Astrocyte (in vitro differentiated cells and primary cell): ENCODE data around the gene TIAM2. TPM values are rescaled to one million over a fixed set of nuclear protein-coding genes. Genes with fewer than 3 reads are reported as not detected.
"Not testable (repeated sequence)": the region's sequence is repeated elsewhere in the genome, so short reads cannot be mapped to it uniquely, and the experiment has no call there.

Source experiments
- DNase-seq: peaks from one replicate; pipeline ENCODE4 v3.0.0-alpha.2; 2010; ENCODE audit warnings: low read depth
- FAIRE-seq: peaks from 2 replicates; lab custom pipeline; 2011; peaks lifted over from hg19 to GRCh38; lab: Jason Lieb, UNC
- H2AFZ ChIP-seq: 2 replicates; pipeline ENCODE4 v1.6.0; 2012; ENCODE audit warnings: low read depth, low read length, inconsistent platforms
- H3K27ac ChIP-seq: 2 replicates; pipeline ENCODE4 v1.5.1; 2011; ENCODE audit warnings: low read depth, low read length, inconsistent platforms
- H3K27me3 ChIP-seq: 2 replicates; pipeline ENCODE4 v1.6.0; 2011; ENCODE audit warnings: low read length, inconsistent platforms; ENCODE audit not compliant: insufficient read depth
- H3K36me3 ChIP-seq: 2 replicates; pipeline ENCODE4 v1.5.1; 2011; ENCODE audit warnings: low read length, inconsistent platforms; ENCODE audit not compliant: insufficient read depth
- H3K4me1 ChIP-seq: 2 replicates; pipeline ENCODE4 v1.5.1; 2011; ENCODE audit warnings: low read length, inconsistent platforms; ENCODE audit not compliant: insufficient read depth
- H3K4me2 ChIP-seq: 2 replicates; pipeline ENCODE4 v1.6.0; 2012; ENCODE audit warnings: low read length, inconsistent platforms
- H3K4me3 ChIP-seq: 2 replicates; pipeline ENCODE4 v1.5.1; 2011; ENCODE audit warnings: low read depth, mild to moderate bottlenecking, low read length, inconsistent platforms; ENCODE audit not compliant: insufficient read depth
- H3K79me2 ChIP-seq: 2 replicates; pipeline ENCODE4 v1.6.0; 2012; ENCODE audit warnings: mild to moderate bottlenecking, low read length, inconsistent platforms; ENCODE audit not compliant: insufficient read depth
- H3K9ac ChIP-seq: 2 replicates; pipeline ENCODE4 v1.6.0; 2012; ENCODE audit warnings: mild to moderate bottlenecking, low read length, inconsistent platforms
- H3K9me3 ChIP-seq: 2 replicates; pipeline ENCODE4 v1.5.1; 2012; ENCODE audit warnings: low read depth, mild to moderate bottlenecking, low read length, inconsistent platforms; ENCODE audit not compliant: insufficient read depth
- H4K20me1 ChIP-seq: 2 replicates; pipeline ENCODE4 v1.6.0; 2012; ENCODE audit warnings: low read length, inconsistent platforms; ENCODE audit not compliant: insufficient read depth
- H3K27ac Mint-ChIP-seq: one replicate; pipeline ENCODE4 v1.8.0; 2021; ENCODE audit warnings: mild to moderate bottlenecking, mixed read lengths; ENCODE audit not compliant: unreplicated experiment
- H3K27me3 Mint-ChIP-seq: one replicate; pipeline ENCODE4 v1.8.0; 2021; ENCODE audit warnings: low read depth, mixed read lengths; ENCODE audit not compliant: unreplicated experiment
- H3K36me3 Mint-ChIP-seq: one replicate; pipeline ENCODE4 v1.8.0; 2021; ENCODE audit warnings: low read depth, mixed read lengths; ENCODE audit not compliant: unreplicated experiment
- H3K4me1 Mint-ChIP-seq: one replicate; pipeline ENCODE4 v1.8.0; 2021; ENCODE audit warnings: low read depth, mixed read lengths; ENCODE audit not compliant: unreplicated experiment
- H3K4me3 Mint-ChIP-seq: one replicate; pipeline ENCODE4 v1.8.0; 2021; ENCODE audit warnings: mild to moderate bottlenecking, moderate library complexity, mixed read lengths; ENCODE audit not compliant: unreplicated experiment
- H3K9me3 Mint-ChIP-seq: one replicate; pipeline ENCODE4 v1.8.0; 2021; ENCODE audit warnings: mild to moderate bottlenecking, mixed read lengths; ENCODE audit not compliant: unreplicated experiment
- CTCF ChIP-seq: IDR thresholded peaks from 2 replicates; pipeline ENCODE4 v1.5.1; 2011; ENCODE audit warnings: low read depth, mild to moderate bottlenecking, inconsistent platforms, low read length, moderate library complexity; ENCODE audit not compliant: insufficient read depth
- EZH2 ChIP-seq: IDR thresholded peaks from 2 replicates; pipeline ENCODE4 v1.6.1; 2012; ENCODE audit warnings: mild to moderate bottlenecking, low read length, inconsistent platforms; ENCODE audit not compliant: insufficient read depth
- total RNA-seq: library from RNA; stranded (reverse); gene quantifications from 2 replicates; pipeline ENCODE4 v1.2.1, GENCODE V29; 2021

Gene TIAM2
- total RNA-seq, 1 donor from 2014 or later = 23.6 TPM

GRCh38 chr6:155116571-155116910 is 121.4 kb downstream of the TIAM2 start:
- H3K4me2 ChIP-seq = no peak overlapping the region
- peak overlapping the region; percentile 14 for H3K9ac ChIP-seq
- peak overlapping the region; percentile 8 for H2AFZ ChIP-seq

GRCh38 chr6:155117256-155117655 is 122.1 kb downstream of the TIAM2 start:
- peak; percentile 92 for DNase-seq
- peak overlapping the region; percentile 51 for H3K27ac ChIP-seq
- H3K4me3 Mint-ChIP-seq = no peak overlapping the region
- H3K36me3 Mint-ChIP-seq = peaks cover 5% of the 10 kb centered on the region
- peak overlapping the region; percentile 94 for H3K27ac Mint-ChIP-seq
- no peak overlapping the region for H3K4me3 ChIP-seq
- H4K20me1 ChIP-seq = no peaks in the 10 kb centered on the region
- peak overlapping the region; percentile 23 for H3K9ac ChIP-seq
- peak overlapping the region; percentile 30 for H3K4me2 ChIP-seq
- peaks cover 41% of the 10 kb centered on the region for H3K4me1 Mint-ChIP-seq
- FAIRE-seq = peak; percentile 49
- H2AFZ ChIP-seq = no peak overlapping the region
- no peaks in the 10 kb centered on the region for H3K9me3 Mint-ChIP-seq
- TF ChIP-seq EZH2 = no peak
- TF ChIP-seq CTCF = no peak
- H3K36me3 ChIP-seq = no peaks in the 10 kb centered on the region
- peaks cover 24% of the 10 kb centered on the region for H3K4me1 ChIP-seq
- H3K27me3 ChIP-seq = no peaks in the 10 kb centered on the region
- H3K79me2 ChIP-seq = no peaks in the 10 kb centered on the region
- H3K27me3 Mint-ChIP-seq = no peaks in the 10 kb centered on the region
- H3K9me3 ChIP-seq = no peaks in the 10 kb centered on the region

More at GRCh38 chr6:155116571-155116910, 121.4 kb downstream of the TIAM2 start:
- H3K36me3 Mint-ChIP-seq = peaks cover 5% of the 10 kb centered on the region
- H3K36me3 ChIP-seq = no peaks in the 10 kb centered on the region
- no peaks in the 10 kb centered on the region for H4K20me1 ChIP-seq
- H3K27me3 ChIP-seq = no peaks in the 10 kb centered on the region
- H3K9me3 Mint-ChIP-seq = no peaks in the 10 kb centered on the region
- H3K27ac ChIP-seq = peak overlapping the region; percentile 51
- H3K4me3 ChIP-seq = no peak overlapping the region
- no peaks in the 10 kb centered on the region for H3K79me2 ChIP-seq
- H3K27ac Mint-ChIP-seq = peak overlapping the region; percentile 94
- H3K4me3 Mint-ChIP-seq = no peak overlapping the region
- DNase-seq (peak; percentile 30), FAIRE-seq (no peak)
- no peaks in the 10 kb centered on the region for H3K27me3 Mint-ChIP-seq
- peaks cover 34% of the 10 kb centered on the region for H3K4me1 Mint-ChIP-seq
- H3K9me3 ChIP-seq = no peaks in the 10 kb centered on the region
- H3K4me1 ChIP-seq = peaks cover 21% of the 10 kb centered on the region
- no peak for TF ChIP-seq EZH2
- TF ChIP-seq CTCF = no peak

GRCh38 chr6:155117785-155118184 is 122.7 kb downstream of the TIAM2 start:
- DNase-seq (no peak), FAIRE-seq (no peak)
- no peaks in the 10 kb centered on the region for H3K27me3 ChIP-seq
- Mint-ChIP-seq H3K36me3 (peaks cover 5% of the 10 kb centered on the region), H3K27ac (peak overlapping the region; percentile 94), H3K4me1 (peaks cover 43% of the 10 kb centered on the region), H3K4me3 (no peak overlapping the region), H3K27me3 (no peaks in the 10 kb centered on the region), H3K9me3 (no peaks in the 10 kb centered on the region)
- peak overlapping the region; percentile 30 for H3K4me2 ChIP-seq
- no peaks in the 10 kb centered on the region for H3K79me2 ChIP-seq
- TF ChIP-seq EZH2 (no peak), CTCF (no peak)
- H4K20me1 ChIP-seq = no peaks in the 10 kb centered on the region
- H3K36me3 ChIP-seq = no peaks in the 10 kb centered on the region
- H3K27ac ChIP-seq = peak overlapping the region; percentile 31
- peaks cover 24% of the 10 kb centered on the region for H3K4me1 ChIP-seq
- H2AFZ ChIP-seq = no peak overlapping the region
- no peaks in the 10 kb centered on the region for H3K9me3 ChIP-seq
- peak overlapping the region; percentile 23 for H3K9ac ChIP-seq
- no peak overlapping the region for H3K4me3 ChIP-seq

DNA sequence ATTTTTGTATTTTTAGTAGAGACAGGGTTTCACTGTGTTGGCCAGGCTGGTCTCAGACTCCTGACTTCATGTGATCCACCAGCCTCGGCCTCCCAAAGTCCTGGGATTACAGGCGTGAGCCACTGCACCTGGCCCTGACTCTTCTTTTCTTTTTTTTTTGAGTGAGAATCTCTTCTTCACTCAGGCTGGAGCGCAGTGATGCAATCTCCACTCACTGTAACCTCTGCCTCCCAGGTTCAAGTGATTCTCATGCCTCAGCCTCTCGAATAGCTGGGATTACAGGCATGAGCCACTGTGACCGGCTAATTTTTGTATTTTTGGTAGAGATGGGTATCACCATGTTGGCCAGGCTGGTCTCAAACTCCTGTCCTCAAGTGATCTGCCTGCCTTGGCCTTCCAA is 124.1 kb downstream of the TIAM2 start:
- H3K4me1 ChIP-seq = peaks cover 28% of the 10 kb centered on the region
- not testable (repeated sequence) for H3K79me2 ChIP-seq, H3K27ac ChIP-seq, H3K9me3 Mint-ChIP-seq, FAIRE-seq, H3K27me3 Mint-ChIP-seq, H3K4me2 ChIP-seq, H3K27me3 ChIP-seq, H3K4me3 Mint-ChIP-seq, H3K36me3 Mint-ChIP-seq, H2AFZ ChIP-seq, H4K20me1 ChIP-seq, H3K9me3 ChIP-seq, H3K36me3 ChIP-seq, DNase-seq, H3K9ac ChIP-seq, H3K4me3 ChIP-seq
- peaks cover 49% of the 10 kb centered on the region for H3K4me1 Mint-ChIP-seq
- H3K27ac Mint-ChIP-seq = peak overlapping the region; percentile 87
